SK-N-SH (cell line): Measurements from ENCODE around the gene OBP2A. TPM values are rescaled to one million over a fixed set of nuclear protein-coding genes. Genes with fewer than 3 reads are reported as not detected.

Experiments used
- CTCF ChIA-PET: fragments of 300-600, 350-600 bp; formaldehyde crosslinking; extraction: SDS; loops from one replicate; lab custom pipeline; 2021; lab: Yijun Ruan, JAX
- POLR2A ChIA-PET: fragments of 350-600 bp; sonication (Branson Sonifier 250); formaldehyde crosslinking; extraction: SDS; loops from one replicate; lab custom pipeline; 2020; ENCODE audit warnings: antibody characterized with exemption, inconsistent platforms; lab: Yijun Ruan, JAX
- DNase-seq: peaks from one replicate; pipeline ENCODE4 v3.0.0; 2012
- H2AFZ ChIP-seq: fragments of 200-600 bp; sonication (generic); 2 replicates; pipeline ENCODE4 v1.8.1; 2016; ENCODE audit warnings: antibody characterized with exemption, mild to moderate bottlenecking, low read depth
- H3F3A ChIP-seq: fragments of 200-600 bp; sonication (generic); replicated peaks from 2 replicates; pipeline ENCODE3; 2016; ENCODE audit warnings: antibody characterized with exemption, mild to moderate bottlenecking; ENCODE audit not compliant: insufficient read depth
- H3K27ac ChIP-seq, 2 experiments: fragments of 200-500 bp in 1 of 2; fragments of 200-600 bp in 1 of 2; sonication (Bioruptor generic) in 1 of 2; sonication (generic), shearing (Covaris generic) in 1 of 2; 2 replicates each; pipeline versions ENCODE4 v1.5.1 to v1.6.1; 2014 to 2016; ENCODE audit warnings: low read depth in 2 of 2, inconsistent platforms in 1 of 2, low read length in 1 of 2, mild to moderate bottlenecking in 1 of 2, mixed read lengths in 1 of 2
- H3K27me3 ChIP-seq: fragments of 200-600 bp; sonication (generic), shearing (Covaris generic); 2 replicates; pipeline ENCODE4 v1.6.1; 2016; ENCODE audit warnings: mixed run types; ENCODE audit not compliant: insufficient read depth
- H3K36me3 ChIP-seq, 2 experiments: fragments of 200-500 bp in 1 of 2; fragments of 200-600 bp in 1 of 2; sonication (Bioruptor generic) in 1 of 2; sonication (generic) in 1 of 2; replicated peaks in 1 of 2; 2 replicates each; pipeline versions ENCODE3 to v1.5.1; 2014 to 2016; ENCODE audit warnings: low read length in 1 of 2, mild to moderate bottlenecking in 1 of 2; ENCODE audit not compliant: insufficient read depth in 2 of 2, control insufficient read depth in 1 of 2
- H3K4me1 ChIP-seq, 2 experiments: fragments of 200-500 bp in 1 of 2; fragments of 200-600 bp in 1 of 2; sonication (Bioruptor generic) in 1 of 2; sonication (generic), shearing (Covaris generic) in 1 of 2; 2 replicates each; pipeline versions ENCODE4 v1.5.1 to v1.6.1; 2014 to 2016; ENCODE audit warnings: low read depth in 1 of 2, low read length in 1 of 2, mixed run types in 1 of 2; ENCODE audit not compliant: insufficient read depth in 2 of 2, control insufficient read depth in 1 of 2
- H3K4me2 ChIP-seq: fragments of 200-600 bp; sonication (generic), shearing (Covaris generic); 2 replicates; pipeline ENCODE4 v1.6.1; 2017; ENCODE audit warnings: mixed run types
- H3K4me3 ChIP-seq, 2 experiments: fragments of 200-500 bp in 1 of 2; fragments of 200-600 bp in 1 of 2; sonication (Bioruptor generic) in 1 of 2; sonication (generic), shearing (Covaris generic) in 1 of 2; 2 replicates each; pipeline versions ENCODE4 v1.5.1 to v1.8.1; 2014 to 2016; ENCODE audit warnings: low read depth in 2 of 2, inconsistent platforms in 1 of 2, low read length in 1 of 2, mild to moderate bottlenecking in 1 of 2, mixed read lengths in 1 of 2, moderate library complexity in 1 of 2
- H3K79me2 ChIP-seq: fragments of 200-600 bp; sonication (generic); 2 replicates; pipeline ENCODE4 v1.8.1; 2017; ENCODE audit warnings: mild to moderate bottlenecking; ENCODE audit not compliant: insufficient read depth
- H3K9ac ChIP-seq: fragments of 200-600 bp; sonication (generic); 2 replicates; pipeline ENCODE4 v1.6.1; 2017; ENCODE audit warnings: mixed run types
- H3K9me2 ChIP-seq: fragments of 200-600 bp; sonication (generic); 2 replicates; pipeline ENCODE4 v1.6.1; 2017; ENCODE audit warnings: mixed run types
- H3K9me3 ChIP-seq: fragments of 200-600 bp; sonication (generic); 2 replicates; pipeline ENCODE4 v1.6.1; 2017; ENCODE audit warnings: mixed run types, mild to moderate bottlenecking, moderate library complexity
- H4K20me1 ChIP-seq: fragments of 200-600 bp; sonication (generic); 2 replicates; pipeline ENCODE4 v1.6.1; 2017; ENCODE audit warnings: mild to moderate bottlenecking, mixed run types; ENCODE audit not compliant: insufficient read depth
- CHD2 ChIP-seq: fragments of 150-350 bp; IDR thresholded peaks from 2 replicates; pipeline ENCODE4 v1.6.1; 2018; ENCODE audit warnings: low read length; ENCODE audit not compliant: partially characterized antibody
- ELF1 ChIP-seq: IDR thresholded peaks from 2 replicates; pipeline ENCODE4 v1.4.0; 2012
- EP300 ChIP-seq, 2 experiments: IDR thresholded peaks; 2 replicates each; pipeline versions ENCODE4 v1.4.0 to v1.6.1; 2012; ENCODE audit warnings: borderline replicate concordance in 1 of 2, low read depth in 1 of 2, low read length in 1 of 2
- EZH2phosphoT487 ChIP-seq: fragments of 200-600 bp; sonication (generic); IDR thresholded peaks from 2 replicates; pipeline ENCODE4 v1.6.1; 2017; ENCODE audit warnings: low read depth, mixed run types, mild to moderate bottlenecking, antibody characterized with exemption, moderate library complexity, borderline replicate concordance
- FOSL2 ChIP-seq: IDR thresholded peaks from 2 replicates; pipeline ENCODE4 v1.4.0; 2012; ENCODE audit warnings: low read depth, mild to moderate bottlenecking, moderate library complexity, borderline replicate concordance
- GABPA ChIP-seq: IDR thresholded peaks from 2 replicates; pipeline ENCODE4 v1.4.0; 2012; ENCODE audit warnings: low read depth, mild to moderate bottlenecking
- GATA2 ChIP-seq: sonication (generic); formaldehyde crosslinking; IDR thresholded peaks from 2 replicates; pipeline ENCODE4 v1.5.0; 2020; ENCODE audit warnings: mild to moderate bottlenecking, missing genetic modification reagents
- JUND ChIP-seq: IDR thresholded peaks from 2 replicates; pipeline ENCODE4 v1.4.0; 2012
- MXI1 ChIP-seq: IDR thresholded peaks from 2 replicates; pipeline ENCODE4 v1.6.1; 2012; ENCODE audit warnings: mild to moderate bottlenecking, low read depth, low read length, improper control_type of control experiment
- NFIC ChIP-seq: IDR thresholded peaks from 2 replicates; pipeline ENCODE4 v1.4.0; 2012; ENCODE audit warnings: borderline replicate concordance
- POLR2AphosphoS5 ChIP-seq: IDR thresholded peaks from 2 replicates; pipeline ENCODE4 v1.6.1; 2012; ENCODE audit warnings: low read depth, low read length
- RCOR1 ChIP-seq: fragments of 150-350 bp; IDR thresholded peaks from 2 replicates; pipeline ENCODE4 v1.6.1; 2017; ENCODE audit warnings: antibody characterized with exemption, low read length
- RFX5 ChIP-seq: IDR thresholded peaks from 2 replicates; pipeline ENCODE4 v1.6.1; 2012; ENCODE audit warnings: mild to moderate bottlenecking, improper control_type of control experiment, low read length
- SIN3A ChIP-seq: IDR thresholded peaks from 2 replicates; pipeline ENCODE4 v1.6.1; 2012; ENCODE audit warnings: low read depth, mild to moderate bottlenecking, low read length, moderate library complexity, borderline replicate concordance
- SMC3 ChIP-seq: IDR thresholded peaks from 2 replicates; pipeline ENCODE4 v1.6.1; 2012; ENCODE audit warnings: low read depth, low read length, improper control_type of control experiment
- TAF1 ChIP-seq: IDR thresholded peaks from 2 replicates; pipeline ENCODE4 v1.6.1; 2012; ENCODE audit warnings: low read depth, mild to moderate bottlenecking, low read length, moderate library complexity, borderline replicate concordance
- TCF12 ChIP-seq: IDR thresholded peaks from 2 replicates; pipeline ENCODE4 v1.4.0; 2012
- TEAD4 ChIP-seq: IDR thresholded peaks from 2 replicates; pipeline ENCODE4 v1.4.0; 2012; ENCODE audit warnings: mild to moderate bottlenecking, borderline replicate concordance; ENCODE audit not compliant: insufficient read depth
- USF1 ChIP-seq: IDR thresholded peaks from 2 replicates; pipeline ENCODE4 v1.4.0; 2012; ENCODE audit warnings: low read depth, borderline replicate concordance
- YY1 ChIP-seq: IDR thresholded peaks from 2 replicates; pipeline ENCODE4 v1.4.0; 2012; ENCODE audit warnings: low read depth, mild to moderate bottlenecking
- WGBS: methylation state at CpG from one replicate; pipeline ENCODE4 v1.1.6; 2017; ENCODE audit warnings: low lambda C conversion rate; 5-methylcytosine and 5-hydroxymethylcytosine counted together
- polyA plus RNA-seq, 3 experiments: library from polyadenylated mRNA; depleted of rRNA; stranded (reverse); fragments of >200 nt; gene quantifications; 2 replicates each; pipeline ENCODE4 v1.2.3, GENCODE V29; 2012
- TF ChIP-seq, protein P1 (sequence below): fragments of 150-350 bp; IDR thresholded peaks from 2 replicates; pipeline ENCODE4 v1.6.1; 2017; ENCODE audit warnings: antibody characterized with exemption, low read length, low read depth, borderline replicate concordance
- TF ChIP-seq, protein P2 (sequence below): IDR thresholded peaks from 2 replicates; pipeline ENCODE4; 2012
- TF ChIP-seq, protein P3 (sequence below): IDR thresholded peaks from 2 replicates; pipeline ENCODE4 v1.4.0; 2012; ENCODE audit warnings: low read depth

Gene OBP2A
- polyA plus RNA-seq, 1 of the 3 experiments (the other 2 are of a cell fraction) = not detected

GRCh38 chr9:135509458-135509857 lies 36.5 kb upstream of the OBP2A start:
- POLR2A ChIA-PET = no interaction called here
- CTCF ChIA-PET = interaction anchor here (1.0 kb wide), 1 partner anchor 18 kb away, joined by 3 read pairs; no protein-coding TSS in a partner anchor
- Histone ChIP-seq H3F3A (no peaks in the 10 kb centered on the region), H3K9me2 (no peaks in the 10 kb centered on the region), H3K9ac (no peak overlapping the region), H3K27ac (no peak overlapping the region), H3K79me2 (no peaks in the 10 kb centered on the region), H2AFZ (no peak overlapping the region), H3K27me3 (no peaks in the 10 kb centered on the region), H3K4me1 (no peaks in the 10 kb centered on the region; a peak in 1 of 4 replicates), H3K36me3 (peaks cover 3 to 8% of the 10 kb centered on the region in 2 experiments), H3K4me3 (no peak overlapping the region), H3K9me3 (no peaks in the 10 kb centered on the region), H3K4me2 (no peak overlapping the region), H4K20me1 (peaks cover 11% of the 10 kb centered on the region)
- WGBS = 75% methylated on average over 2 of the region's 2 CpGs
- TF ChIP-seq TCF12 (no peak), YY1 (no peak), JUND (no peak), GABPA (no peak), MXI1 (no peak), NFIC (no peak), ELF1 (no peak), TEAD4 (no peak), CHD2 (no peak), GATA2 (CRISPR knock-in tag) (no peak), EZH2phosphoT487 (no peak), SMC3 (no peak), USF1 (no peak), SIN3A (no peak), TAF1 (no peak), POLR2AphosphoS5 (no peak), FOSL2 (no peak), EP300 (IDR thresholded peaks at IDR 0.05; ENCODE audit: borderline replicate concordance in 1 of 2, low read depth in 1 of 2, low read length in 1 of 2) (no peak), RFX5 (no peak)
- TF ChIP-seq, protein P1, sequence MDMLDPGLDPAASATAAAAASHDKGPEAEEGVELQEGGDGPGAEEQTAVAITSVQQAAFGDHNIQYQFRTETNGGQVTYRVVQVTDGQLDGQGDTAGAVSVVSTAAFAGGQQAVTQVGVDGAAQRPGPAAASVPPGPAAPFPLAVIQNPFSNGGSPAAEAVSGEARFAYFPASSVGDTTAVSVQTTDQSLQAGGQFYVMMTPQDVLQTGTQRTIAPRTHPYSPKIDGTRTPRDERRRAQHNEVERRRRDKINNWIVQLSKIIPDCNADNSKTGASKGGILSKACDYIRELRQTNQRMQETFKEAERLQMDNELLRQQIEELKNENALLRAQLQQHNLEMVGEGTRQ = no peak
- DNase-seq = no peak

DNA sequence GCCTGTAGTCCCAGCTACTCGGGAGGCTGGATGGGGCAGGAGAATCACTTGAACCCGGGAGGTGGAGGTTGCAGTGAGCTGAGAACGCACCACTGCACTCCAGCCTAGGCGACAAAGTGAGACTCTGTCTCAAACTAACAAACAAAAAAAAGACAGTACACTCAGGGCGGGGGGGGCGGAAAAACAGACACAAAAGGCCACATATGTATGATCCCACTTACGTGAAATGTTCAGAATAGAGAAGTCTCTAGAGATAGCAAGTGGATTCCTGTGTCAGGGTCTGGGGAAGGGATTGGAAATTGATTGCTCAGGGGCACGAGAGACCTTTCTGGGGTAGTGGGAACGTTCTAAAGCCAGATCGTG lies 33.7 kb upstream of the OBP2A start:
- H3F3A ChIP-seq = no peaks in the 10 kb centered on the region
- WGBS = 72% methylated on average over 10 of the region's 10 CpGs

More for the DNA sequence above, 33.7 kb upstream of the OBP2A start:
- no peaks in the 10 kb centered on the region for H3K27me3 ChIP-seq
- TF ChIP-seq, protein P2, sequence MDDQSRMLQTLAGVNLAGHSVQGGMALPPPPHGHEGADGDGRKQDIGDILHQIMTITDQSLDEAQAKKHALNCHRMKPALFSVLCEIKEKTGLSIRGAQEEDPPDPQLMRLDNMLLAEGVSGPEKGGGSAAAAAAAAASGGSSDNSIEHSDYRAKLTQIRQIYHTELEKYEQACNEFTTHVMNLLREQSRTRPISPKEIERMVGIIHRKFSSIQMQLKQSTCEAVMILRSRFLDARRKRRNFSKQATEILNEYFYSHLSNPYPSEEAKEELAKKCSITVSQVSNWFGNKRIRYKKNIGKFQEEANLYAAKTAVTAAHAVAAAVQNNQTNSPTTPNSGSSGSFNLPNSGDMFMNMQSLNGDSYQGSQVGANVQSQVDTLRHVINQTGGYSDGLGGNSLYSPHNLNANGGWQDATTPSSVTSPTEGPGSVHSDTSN = no peak
- TF ChIP-seq, protein P1 = no peak
- TF ChIP-seq CHD2 = no peak
- no peak for TF ChIP-seq EZH2phosphoT487
- TF ChIP-seq, protein P3, sequence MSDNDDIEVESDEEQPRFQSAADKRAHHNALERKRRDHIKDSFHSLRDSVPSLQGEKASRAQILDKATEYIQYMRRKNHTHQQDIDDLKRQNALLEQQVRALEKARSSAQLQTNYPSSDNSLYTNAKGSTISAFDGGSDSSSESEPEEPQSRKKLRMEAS = no peak
- TF ChIP-seq USF1 = no peak
- TF ChIP-seq JUND = no peak
- no peak for TF ChIP-seq POLR2AphosphoS5
- no peak for TF ChIP-seq RCOR1
- TF ChIP-seq GATA2 (CRISPR knock-in tag) = no peak
- TF ChIP-seq ELF1 = no peak
- no peaks in the 10 kb centered on the region for H3K9me2 ChIP-seq
- H3K9me3 ChIP-seq = no peaks in the 10 kb centered on the region
- no peaks in the 10 kb centered on the region for H3K79me2 ChIP-seq
- no peak overlapping the region for H2AFZ ChIP-seq
- ChIA-PET POLR2A (no interaction called here), CTCF (interaction anchor here (3.2 kb wide), 1 partner anchor 7 kb away, joined by 23 read pairs; no protein-coding TSS in a partner anchor)
- H3K27ac ChIP-seq = no peak overlapping the region
- H3K4me1 ChIP-seq = no peaks in the 10 kb centered on the region; a peak in 1 of 4 replicates
- H3K4me2 ChIP-seq = no peak overlapping the region
- H3K9ac ChIP-seq = no peak overlapping the region
- no peaks in the 10 kb centered on the region for H3K36me3 ChIP-seq
- no peaks in the 10 kb centered on the region for H4K20me1 ChIP-seq
- H3K4me3 ChIP-seq = no peak overlapping the region
- no peak for DNase-seq
